Natural killer cell (primary cell): ENCODE results near the gene TRIM47. TPM values are rescaled to one million over a fixed set of nuclear protein-coding genes. Genes with fewer than 3 reads are reported as not detected.

Experiments used
- ATAC-seq, 3 donors: fragments of 150-1000 bp in 2 of 3; fragments of 200-7000 bp in 1 of 3; cut with Tn5 transposase; 1 replicate in 1 of 3; 2 replicates in 2 of 3; pipeline ENCODE4 v1.10.0; 2021; ENCODE audit warnings: mild to moderate bottlenecking in 2 of 3, moderate library complexity in 2 of 3
- DNase-seq, 2 donors: peaks; one replicate each; pipeline versions ENCODE4 v3.0.0 to v3.0.0-alpha.2; 2013 to 2021; ENCODE audit warnings: mixed read lengths in 1 of 2
- H3K27ac ChIP-seq: one replicate; pipeline ENCODE4 v1.5.1; 2013; ENCODE audit warnings: mild to moderate bottlenecking, low read length
- H3K27me3 ChIP-seq: one replicate; pipeline ENCODE4 v1.6.1; 2013; ENCODE audit warnings: low read length; ENCODE audit not compliant: control insufficient read depth, insufficient read depth
- H3K36me3 ChIP-seq: one replicate; pipeline ENCODE4 v1.6.1; 2013; ENCODE audit warnings: low read length; ENCODE audit not compliant: control insufficient read depth, insufficient read depth
- H3K4me1 ChIP-seq: one replicate; pipeline ENCODE4 v1.6.1; 2013; ENCODE audit warnings: low read length; ENCODE audit not compliant: control insufficient read depth, insufficient read depth
- H3K4me3 ChIP-seq: one replicate; pipeline ENCODE4 v1.5.1; 2013; ENCODE audit warnings: low read length
- H3K9me3 ChIP-seq: one replicate; pipeline ENCODE4 v1.6.1; 2013; ENCODE audit warnings: low read length; ENCODE audit not compliant: control insufficient read depth, insufficient read depth
- H3K27ac Mint-ChIP-seq, 2 donors: one replicate each; pipeline ENCODE4 v1.8.0; 2022; ENCODE audit warnings: mild to moderate bottlenecking in 2 of 2, mixed read lengths in 2 of 2, moderate library complexity in 1 of 2
- H3K27me3 Mint-ChIP-seq, 2 donors: one replicate each; pipeline ENCODE4 v1.8.0; 2022; ENCODE audit warnings: low read depth in 2 of 2, mixed read lengths in 2 of 2
- H3K36me3 Mint-ChIP-seq: one replicate; pipeline ENCODE4 v1.8.0; 2022; ENCODE audit warnings: mixed read lengths
- H3K4me1 Mint-ChIP-seq, 2 donors: one replicate each; pipeline ENCODE4 v1.8.0; 2022; ENCODE audit warnings: mixed read lengths in 2 of 2
- H3K4me3 Mint-ChIP-seq: one replicate; pipeline ENCODE4 v1.8.0; 2022; ENCODE audit warnings: mild to moderate bottlenecking, moderate library complexity, mixed read lengths
- H3K9me3 Mint-ChIP-seq, 2 donors: one replicate each; pipeline ENCODE4 v1.8.0; 2022; ENCODE audit warnings: mixed read lengths in 2 of 2
- WGBS: methylation state at CpG from one replicate; pipeline ENCODE4 v1.1.7; 2013; ENCODE audit warnings: missing lambda C conversion rate; ENCODE audit not compliant: insufficient coverage; 5-methylcytosine and 5-hydroxymethylcytosine counted together
- intact Hi-C: fragments of 100-400 bp; cut with micrococcal nuclease; formaldehyde crosslinking; loops from one replicate; pipeline ENCODE4 v1.14.2; 2022
- total RNA-seq, 4 donors: library from RNA; stranded (reverse); fragments of 120-200 nt in 1 of 4; gene quantifications; one replicate each; pipeline versions ENCODE4 v1.2.3 to v1.2.4, GENCODE V29; 2013 to 2022
- TF ChIP-seq, protein P1 (sequence below): fragments of 200-600 bp; IDR thresholded peaks from one replicate; pipeline ENCODE4 v1.8.0; 2022; ENCODE audit warnings: antibody characterized with exemption

TRIM47 gene
- total RNA-seq, 3 donors from 2014 or later (not counting 1 experiment from before 2014, with no cell fraction given), result 1.2 to 2.5 (median 2.0) TPM

DNA sequence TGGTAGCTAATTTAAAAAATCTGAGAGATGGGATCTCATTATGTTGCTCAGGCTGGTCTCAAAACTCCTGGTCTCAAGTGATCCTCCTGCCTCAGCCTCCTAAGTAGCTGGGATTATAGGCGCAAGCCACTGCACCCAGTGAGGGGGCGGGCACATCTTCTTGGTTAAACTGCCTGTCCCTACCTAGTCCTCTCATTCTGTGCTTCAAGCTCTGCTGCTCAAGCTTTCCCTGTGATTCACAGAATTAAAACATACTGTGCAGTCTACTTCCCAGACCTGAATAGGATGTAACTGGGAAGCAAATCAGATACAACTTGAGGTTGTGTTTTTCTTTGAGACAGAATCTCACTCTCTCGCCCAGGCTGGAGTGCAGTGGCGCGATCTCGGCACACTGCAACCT is 24.0 kb upstream of the TRIM47 start:
- intact Hi-C loops, result no loop called here
- Histone ChIP-seq H3K4me1 (peaks cover 18% of the 10 kb centered on the region), H3K9me3 (no peaks in the 10 kb centered on the region), H3K27me3 (no peaks in the 10 kb centered on the region), H3K36me3 (peaks cover 39% of the 10 kb centered on the region), H3K27ac (no peak overlapping the region), H3K4me3 (no peak overlapping the region)
- Mint-ChIP-seq H3K4me3 (no peak overlapping the region), H3K4me1 (peaks cover 0 to 14% of the 10 kb centered on the region in 2 donors), H3K9me3 (no peaks in the 10 kb centered on the region), H3K27me3 (no peaks in the 10 kb centered on the region), H3K27ac (no peak overlapping the region), H3K36me3 (no peaks in the 10 kb centered on the region)
- TF ChIP-seq, protein P1, sequence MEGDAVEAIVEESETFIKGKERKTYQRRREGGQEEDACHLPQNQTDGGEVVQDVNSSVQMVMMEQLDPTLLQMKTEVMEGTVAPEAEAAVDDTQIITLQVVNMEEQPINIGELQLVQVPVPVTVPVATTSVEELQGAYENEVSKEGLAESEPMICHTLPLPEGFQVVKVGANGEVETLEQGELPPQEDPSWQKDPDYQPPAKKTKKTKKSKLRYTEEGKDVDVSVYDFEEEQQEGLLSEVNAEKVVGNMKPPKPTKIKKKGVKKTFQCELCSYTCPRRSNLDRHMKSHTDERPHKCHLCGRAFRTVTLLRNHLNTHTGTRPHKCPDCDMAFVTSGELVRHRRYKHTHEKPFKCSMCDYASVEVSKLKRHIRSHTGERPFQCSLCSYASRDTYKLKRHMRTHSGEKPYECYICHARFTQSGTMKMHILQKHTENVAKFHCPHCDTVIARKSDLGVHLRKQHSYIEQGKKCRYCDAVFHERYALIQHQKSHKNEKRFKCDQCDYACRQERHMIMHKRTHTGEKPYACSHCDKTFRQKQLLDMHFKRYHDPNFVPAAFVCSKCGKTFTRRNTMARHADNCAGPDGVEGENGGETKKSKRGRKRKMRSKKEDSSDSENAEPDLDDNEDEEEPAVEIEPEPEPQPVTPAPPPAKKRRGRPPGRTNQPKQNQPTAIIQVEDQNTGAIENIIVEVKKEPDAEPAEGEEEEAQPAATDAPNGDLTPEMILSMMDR, result no peak
- DNase-seq, result no peak
- WGBS, result 98% methylated on average over 6 of the region's 6 CpGs
- no peak for ATAC-seq

DNA sequence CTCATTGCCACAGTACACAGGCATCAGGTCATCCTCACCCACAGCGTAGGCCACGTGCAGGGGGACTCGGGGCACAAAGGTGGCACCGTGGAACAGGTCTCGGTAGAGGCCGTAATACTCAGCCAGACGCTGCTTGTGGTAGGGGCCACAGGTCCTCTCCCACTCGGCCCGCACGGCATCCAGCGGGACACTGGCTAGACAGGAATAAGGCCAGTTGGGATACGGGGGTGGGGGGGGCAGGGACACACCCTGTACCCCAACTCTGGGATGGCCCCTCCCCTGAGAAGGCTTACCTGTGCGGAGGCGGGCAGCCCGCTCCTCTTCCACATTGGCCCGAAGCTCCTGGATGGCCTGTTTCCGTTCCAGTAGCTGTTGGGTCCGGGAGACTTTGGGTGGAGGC is 23.3 kb upstream of the TRIM47 start:
- Histone ChIP-seq H3K4me3 (no peak overlapping the region), H3K27ac (no peak overlapping the region), H3K27me3 (no peaks in the 10 kb centered on the region), H3K4me1 (peaks cover 22% of the 10 kb centered on the region), H3K9me3 (no peaks in the 10 kb centered on the region), H3K36me3 (peaks cover 39% of the 10 kb centered on the region)
- Mint-ChIP-seq H3K9me3 (no peaks in the 10 kb centered on the region), H3K4me3 (no peak overlapping the region), H3K4me1 (peaks cover 0 to 14% of the 10 kb centered on the region in 2 donors), H3K36me3 (no peaks in the 10 kb centered on the region), H3K27me3 (no peaks in the 10 kb centered on the region), H3K27ac (no peak overlapping the region)
- intact Hi-C loops, result no loop called here
- WGBS, result 98% methylated on average over 18 of the region's 18 CpGs
- TF ChIP-seq, protein P1, result no peak
- no peak for ATAC-seq
- no peak for DNase-seq

DNA sequence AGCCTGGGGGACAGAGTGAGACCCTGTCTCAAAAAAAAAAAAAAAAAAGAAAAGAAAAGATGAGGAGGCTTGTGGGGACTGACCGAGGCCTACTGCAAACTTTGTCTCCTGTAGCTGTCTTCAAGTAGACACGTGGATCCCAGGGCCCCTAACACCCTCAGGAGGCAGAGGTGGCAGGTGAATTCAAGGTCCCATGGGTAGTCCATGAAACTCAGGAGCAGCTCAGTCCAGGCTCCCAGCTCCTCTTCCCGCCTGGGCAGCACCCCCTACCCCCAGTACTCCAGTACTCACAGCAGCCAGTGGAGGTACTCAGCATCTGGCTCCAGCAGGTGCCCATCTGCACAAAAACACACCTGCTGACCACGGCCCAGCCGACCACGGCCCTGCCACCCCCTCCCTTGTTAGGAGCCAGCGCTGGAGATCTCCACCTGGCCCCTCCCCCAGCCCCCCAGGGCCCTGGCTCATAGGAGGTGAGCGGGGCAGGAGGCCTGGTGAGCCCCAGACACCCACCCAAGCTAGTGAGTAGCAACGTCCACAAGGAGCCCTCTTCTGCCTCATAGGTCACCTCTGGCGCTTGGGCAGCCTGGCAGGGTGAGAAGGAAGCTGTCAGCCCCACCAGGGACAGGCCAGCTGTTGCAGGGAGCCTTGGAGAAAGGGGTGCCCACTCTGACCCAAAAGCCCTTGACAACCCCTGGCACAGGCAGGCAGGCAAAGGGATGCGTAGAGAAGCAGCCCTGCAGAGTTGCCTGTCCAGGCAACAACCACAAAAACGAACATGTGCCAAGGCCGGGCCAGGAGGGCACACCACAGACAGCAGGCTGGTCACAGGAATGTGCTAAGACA is 22.5 kb upstream of the TRIM47 start:
- no peak overlapping the region for H3K4me3 ChIP-seq
- H3K4me1 ChIP-seq, result peaks cover 26% of the 10 kb centered on the region
- H3K27me3 ChIP-seq, result no peaks in the 10 kb centered on the region
- H3K36me3 ChIP-seq, result peaks cover 39% of the 10 kb centered on the region
- Mint-ChIP-seq H3K4me1 (peaks cover 2 to 15% of the 10 kb centered on the region in 2 donors), H3K9me3 (no peaks in the 10 kb centered on the region), H3K27me3 (no peaks in the 10 kb centered on the region), H3K27ac (no peak overlapping the region), H3K4me3 (no peak overlapping the region), H3K36me3 (no peaks in the 10 kb centered on the region)
- TF ChIP-seq, protein P1, result no peak
- ATAC-seq (no peak), DNase-seq (no peak)
- no peak overlapping the region for H3K27ac ChIP-seq
- intact Hi-C loops, result no loop called here
- 95% methylated on average over 13 of the region's 13 CpGs for WGBS
- H3K9me3 ChIP-seq, result no peaks in the 10 kb centered on the region
